ENCODE data around the gene ARHGEF17. TPM values are rescaled to one million over a fixed set of nuclear protein-coding genes. Genes with fewer than 3 reads are reported as not detected.
A peak's percentile ranks its signal among the peaks of the same experiment; 100 is the strongest.

The ARHGEF17 gene
- total and polyA plus RNA-seq, 9 donors, result 23.8 to 64.4 (median 49.0) TPM

GRCh38 chr11:73298233-73298632 lies 9.8 kb upstream of the ARHGEF17 start:
- peaks cover 4% of the 10 kb centered on the region for H3K4me1 ChIP-seq (ENCODE audit: control insufficient read depth, insufficient read depth, low read length)
- H3K9me3 ChIP-seq (replicated peaks; ENCODE audit: control insufficient read depth, low read depth, low read length), result no peaks in the 10 kb centered on the region
- WGBS (ENCODE audit: insufficient coverage), result 59% methylated on average over 4 of the region's 5 CpGs
- H3K4me3 ChIP-seq (ENCODE audit: low read length), result no peak overlapping the region
- H3K36me3 ChIP-seq (ENCODE audit: control insufficient read depth, insufficient read depth, low read length), result no peaks in the 10 kb centered on the region
- DNase-seq, result no peak
- no peaks in the 10 kb centered on the region for H3K27me3 ChIP-seq (ENCODE audit: control insufficient read depth, insufficient read depth, low read length)
- H3K27ac ChIP-seq (ENCODE audit: low read length), result no peak overlapping the region

GRCh38 chr11:73299751-73300150 lies 8.3 kb upstream of the ARHGEF17 start:
- 90% methylated on average over 9 of the region's 10 CpGs for WGBS (ENCODE audit: insufficient coverage)
- no peak overlapping the region for H3K27ac ChIP-seq (ENCODE audit: low read length)
- DNase-seq, result no peak
- H3K9me3 ChIP-seq (replicated peaks; ENCODE audit: control insufficient read depth, low read depth, low read length), result no peaks in the 10 kb centered on the region
- H3K36me3 ChIP-seq (ENCODE audit: control insufficient read depth, insufficient read depth, low read length), result no peaks in the 10 kb centered on the region
- peaks cover 4% of the 10 kb centered on the region for H3K4me1 ChIP-seq (ENCODE audit: control insufficient read depth, insufficient read depth, low read length)
- no peak overlapping the region for H3K4me3 ChIP-seq (ENCODE audit: low read length)
- H3K27me3 ChIP-seq (ENCODE audit: control insufficient read depth, insufficient read depth, low read length), result no peaks in the 10 kb centered on the region

GRCh38 chr11:73306069-73306841 lies 1.8 kb upstream of the ARHGEF17 start:
- Histone ChIP-seq H3K4me1 (ENCODE audit: control insufficient read depth, insufficient read depth, low read length) (peaks cover 28% of the 10 kb centered on the region), H3K27me3 (ENCODE audit: control insufficient read depth, insufficient read depth, low read length) (no peaks in the 10 kb centered on the region), H3K27ac (ENCODE audit: low read length) (peak overlapping the region; percentile 85), H3K4me3 (ENCODE audit: low read length) (no peak overlapping the region), H3K36me3 (ENCODE audit: control insufficient read depth, insufficient read depth, low read length) (peaks cover 12% of the 10 kb centered on the region), H3K9me3 (replicated peaks; ENCODE audit: control insufficient read depth, low read depth, low read length) (no peaks in the 10 kb centered on the region)
- WGBS (ENCODE audit: insufficient coverage), result 74% methylated on average over 3 of the region's 7 CpGs
- no peak for DNase-seq

- Histone ChIP-seq H3K4me1 (ENCODE audit: control insufficient read depth, insufficient read depth, low read length) (peaks cover 35% of the 10 kb centered on the region), H3K4me3 (ENCODE audit: low read length) (peak overlapping the region; percentile 87), H3K9me3 (replicated peaks; ENCODE audit: control insufficient read depth, low read depth, low read length) (no peaks in the 10 kb centered on the region), H3K36me3 (ENCODE audit: control insufficient read depth, insufficient read depth, low read length) (peaks cover 19% of the 10 kb centered on the region), H3K27me3 (ENCODE audit: control insufficient read depth, insufficient read depth, low read length) (no peaks in the 10 kb centered on the region), H3K27ac (ENCODE audit: low read length) (peak overlapping the region; percentile 85)
- WGBS (ENCODE audit: insufficient coverage), result 8% methylated on average over 17 of the region's 18 CpGs
- DNase-seq, result no peak
Measured at GRCh38 chr11:73306977-73307322, 1.1 kb upstream of the ARHGEF17 start.

- Histone ChIP-seq H3K27ac (ENCODE audit: low read length) (peak overlapping the region; percentile 98), H3K4me1 (ENCODE audit: control insufficient read depth, insufficient read depth, low read length) (peaks cover 40% of the 10 kb centered on the region), H3K9me3 (replicated peaks; ENCODE audit: control insufficient read depth, low read depth, low read length) (no peaks in the 10 kb centered on the region), H3K27me3 (ENCODE audit: control insufficient read depth, insufficient read depth, low read length) (no peaks in the 10 kb centered on the region), H3K4me3 (ENCODE audit: low read length) (peak overlapping the region; percentile 87), H3K36me3 (ENCODE audit: control insufficient read depth, insufficient read depth, low read length) (peaks cover 19% of the 10 kb centered on the region)
- DNase-seq, result peak; percentile 99
- WGBS (ENCODE audit: insufficient coverage), result under 1% methylated on average over 44 of the region's 56 CpGs
Measured at GRCh38 chr11:73307323-73308002, 613 bp upstream of the ARHGEF17 start.

- peaks cover 58% of the 10 kb centered on the region for H3K4me1 ChIP-seq (ENCODE audit: control insufficient read depth, insufficient read depth, low read length)
- peak overlapping the region; percentile 98 for H3K27ac ChIP-seq (ENCODE audit: low read length)
- H3K27me3 ChIP-seq (ENCODE audit: control insufficient read depth, insufficient read depth, low read length), result no peaks in the 10 kb centered on the region
- H3K9me3 ChIP-seq (replicated peaks; ENCODE audit: control insufficient read depth, low read depth, low read length), result no peaks in the 10 kb centered on the region
- WGBS (ENCODE audit: insufficient coverage), result 4% methylated on average over 65 of the region's 78 CpGs
- peak overlapping the region; percentile 87 for H3K4me3 ChIP-seq (ENCODE audit: low read length)
- H3K36me3 ChIP-seq (ENCODE audit: control insufficient read depth, insufficient read depth, low read length), result peaks cover 30% of the 10 kb centered on the region
- DNase-seq, result peak; percentile 97
Measured at GRCh38 chr11:73308961-73309919, 1.2 kb downstream of the ARHGEF17 start.

- H3K9me3 ChIP-seq (replicated peaks; ENCODE audit: control insufficient read depth, low read depth, low read length), result no peaks in the 10 kb centered on the region
- WGBS (ENCODE audit: insufficient coverage), result 72% methylated on average over 13 of the region's 16 CpGs
- peak overlapping the region; percentile 98 for H3K27ac ChIP-seq (ENCODE audit: low read length)
- DNase-seq, result no peak
- no peaks in the 10 kb centered on the region for H3K27me3 ChIP-seq (ENCODE audit: control insufficient read depth, insufficient read depth, low read length)
- H3K36me3 ChIP-seq (ENCODE audit: control insufficient read depth, insufficient read depth, low read length), result peaks cover 33% of the 10 kb centered on the region
- peaks cover 67% of the 10 kb centered on the region for H3K4me1 ChIP-seq (ENCODE audit: control insufficient read depth, insufficient read depth, low read length)
- peak overlapping the region; percentile 87 for H3K4me3 ChIP-seq (ENCODE audit: low read length)
Measured at GRCh38 chr11:73310076-73310475, 2.0 kb downstream of the ARHGEF17 start.

GRCh38 chr11:73310661-73311393 lies 2.8 kb downstream of the ARHGEF17 start:
- DNase-seq, result no peak
- 72% methylated on average over 17 of the region's 22 CpGs for WGBS (ENCODE audit: insufficient coverage)
- no peaks in the 10 kb centered on the region for H3K9me3 ChIP-seq (replicated peaks; ENCODE audit: control insufficient read depth, low read depth, low read length)
- peaks cover 74% of the 10 kb centered on the region for H3K4me1 ChIP-seq (ENCODE audit: control insufficient read depth, insufficient read depth, low read length)
- peaks cover 34% of the 10 kb centered on the region for H3K36me3 ChIP-seq (ENCODE audit: control insufficient read depth, insufficient read depth, low read length)
- no peaks in the 10 kb centered on the region for H3K27me3 ChIP-seq (ENCODE audit: control insufficient read depth, insufficient read depth, low read length)
- H3K27ac ChIP-seq (ENCODE audit: low read length), result no peak overlapping the region
- peak overlapping the region; percentile 87 for H3K4me3 ChIP-seq (ENCODE audit: low read length)

- peaks cover 34% of the 10 kb centered on the region for H3K36me3 ChIP-seq (ENCODE audit: control insufficient read depth, insufficient read depth, low read length)
- H3K4me3 ChIP-seq (ENCODE audit: low read length), result peak overlapping the region; percentile 87
- WGBS (ENCODE audit: insufficient coverage), result 71% methylated on average over 17 of the region's 18 CpGs
- H3K27ac ChIP-seq (ENCODE audit: low read length), result no peak overlapping the region
- no peaks in the 10 kb centered on the region for H3K9me3 ChIP-seq (replicated peaks; ENCODE audit: control insufficient read depth, low read depth, low read length)
- H3K27me3 ChIP-seq (ENCODE audit: control insufficient read depth, insufficient read depth, low read length), result no peaks in the 10 kb centered on the region
- no peak for DNase-seq
- H3K4me1 ChIP-seq (ENCODE audit: control insufficient read depth, insufficient read depth, low read length), result peaks cover 79% of the 10 kb centered on the region
Measured at GRCh38 chr11:73311394-73311869, 3.4 kb downstream of the ARHGEF17 start.
